ENCODE measurements around the gene SMARCA2.

DNA sequence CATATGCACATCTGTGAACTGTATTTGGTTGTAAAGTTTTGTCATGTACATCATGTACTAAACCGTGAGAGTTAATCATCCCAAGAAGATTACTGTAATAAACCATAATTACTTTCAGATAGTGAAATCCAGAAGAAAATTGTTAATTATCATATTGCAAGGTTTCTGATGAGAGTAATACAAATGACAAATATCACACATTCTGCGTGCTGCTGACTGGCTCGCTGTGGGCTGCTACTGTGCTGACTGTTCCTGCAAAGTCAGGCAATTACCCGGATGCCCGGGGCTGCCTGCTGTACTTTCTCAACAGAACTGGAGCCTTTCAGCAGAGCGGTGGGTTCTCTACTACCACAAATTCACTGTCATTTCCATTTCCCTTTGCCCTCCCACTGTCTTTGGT is 68.3 kb downstream of the SMARCA2 start:
- TF ChIP-seq, protein P1, sequence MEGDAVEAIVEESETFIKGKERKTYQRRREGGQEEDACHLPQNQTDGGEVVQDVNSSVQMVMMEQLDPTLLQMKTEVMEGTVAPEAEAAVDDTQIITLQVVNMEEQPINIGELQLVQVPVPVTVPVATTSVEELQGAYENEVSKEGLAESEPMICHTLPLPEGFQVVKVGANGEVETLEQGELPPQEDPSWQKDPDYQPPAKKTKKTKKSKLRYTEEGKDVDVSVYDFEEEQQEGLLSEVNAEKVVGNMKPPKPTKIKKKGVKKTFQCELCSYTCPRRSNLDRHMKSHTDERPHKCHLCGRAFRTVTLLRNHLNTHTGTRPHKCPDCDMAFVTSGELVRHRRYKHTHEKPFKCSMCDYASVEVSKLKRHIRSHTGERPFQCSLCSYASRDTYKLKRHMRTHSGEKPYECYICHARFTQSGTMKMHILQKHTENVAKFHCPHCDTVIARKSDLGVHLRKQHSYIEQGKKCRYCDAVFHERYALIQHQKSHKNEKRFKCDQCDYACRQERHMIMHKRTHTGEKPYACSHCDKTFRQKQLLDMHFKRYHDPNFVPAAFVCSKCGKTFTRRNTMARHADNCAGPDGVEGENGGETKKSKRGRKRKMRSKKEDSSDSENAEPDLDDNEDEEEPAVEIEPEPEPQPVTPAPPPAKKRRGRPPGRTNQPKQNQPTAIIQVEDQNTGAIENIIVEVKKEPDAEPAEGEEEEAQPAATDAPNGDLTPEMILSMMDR (IDR thresholded peaks at IDR 0.05; ENCODE audit: low read depth, low read length) = no peak
- no peak for TF ChIP-seq EZH2phosphoT487 (IDR thresholded peaks at IDR 0.05; ENCODE audit: low read depth)

All from OCI-LY3 (cell line).